Mucosa of gallbladder (tissue), 1 donor: ENCODE measurements around the gene LRFN2. TPM values are rescaled to one million over a fixed set of nuclear protein-coding genes. Genes with fewer than 3 reads are reported as not detected.

Source experiments
- DNase-seq: peaks from one replicate; pipeline ENCODE4 v3.0.0-alpha.2; 2020; ENCODE audit warnings: low spot score
- total RNA-seq: library from RNA; stranded (reverse); gene quantifications from one replicate; pipeline ENCODE4 v1.2.1, GENCODE V29; 2021
- donor health status: DM: no; HTN: no; CAD: no.

The LRFN2 gene
- total RNA-seq, 1 donor from 2014 or later: not detected

GRCh38 chr6:40477246-40478126, 109.7 kb downstream of the LRFN2 start:
- no peak for DNase-seq

DNA sequence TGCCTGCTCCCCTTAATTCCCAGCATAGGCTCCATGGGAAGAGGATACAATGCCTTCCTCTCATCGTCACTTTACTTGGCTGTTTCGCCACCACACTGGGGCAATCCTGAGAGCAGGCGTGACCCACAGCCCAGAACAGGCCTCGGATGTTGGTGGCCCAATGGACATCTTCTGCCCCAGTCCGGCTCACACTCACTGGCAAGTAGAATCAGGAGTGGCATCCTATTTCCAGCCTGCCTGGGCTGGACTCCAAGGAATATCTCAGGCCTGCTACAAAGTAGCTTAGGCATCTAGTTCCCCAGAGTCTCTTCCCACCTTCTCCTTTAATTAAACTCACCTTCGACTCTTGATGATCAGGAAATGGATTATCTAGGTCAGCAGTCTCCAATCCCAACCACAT, 110.5 kb downstream of the LRFN2 start:
- DNase-seq: no peak

DNA sequence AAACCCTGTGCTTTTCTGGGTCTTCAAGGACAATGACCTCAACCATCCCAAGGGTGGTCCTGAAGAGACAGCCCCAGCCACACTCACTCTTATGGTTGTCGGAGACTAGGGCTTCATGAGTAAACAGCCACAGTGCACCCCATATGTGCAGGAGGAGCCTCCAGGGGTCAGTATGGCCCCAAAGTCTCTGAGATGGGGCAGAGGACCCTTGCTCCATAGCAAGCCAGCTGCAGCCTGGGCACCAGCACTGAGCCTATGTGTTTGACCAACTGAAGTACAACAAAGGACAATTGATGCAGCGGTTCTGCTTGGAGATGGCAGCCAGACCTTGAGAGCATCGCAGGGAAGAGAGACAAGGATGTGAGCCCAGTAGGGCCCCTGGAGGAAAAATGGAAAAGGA, 112.2 kb downstream of the LRFN2 start:
- DNase-seq: no peak

DNA sequence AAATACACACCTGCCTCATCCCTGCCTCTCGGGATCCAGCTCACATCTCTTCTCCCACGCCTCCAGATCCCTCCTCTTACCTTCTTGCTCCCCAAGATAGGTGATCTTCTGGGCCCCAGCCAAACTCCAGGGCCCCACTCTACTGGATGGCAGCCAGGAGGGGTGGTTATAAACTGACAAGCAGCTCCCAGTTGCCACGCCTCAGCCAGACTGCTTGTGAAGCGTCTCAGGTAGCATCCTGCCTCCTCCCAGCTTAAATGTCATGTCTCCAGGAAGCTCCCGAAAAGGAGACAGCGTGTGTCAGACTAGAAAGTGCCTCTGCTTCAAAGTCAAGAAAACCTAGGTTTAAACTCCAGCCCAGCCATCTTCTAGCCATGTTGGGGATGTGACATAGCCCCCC, 114.1 kb downstream of the LRFN2 start:
- no peak for DNase-seq

DNA sequence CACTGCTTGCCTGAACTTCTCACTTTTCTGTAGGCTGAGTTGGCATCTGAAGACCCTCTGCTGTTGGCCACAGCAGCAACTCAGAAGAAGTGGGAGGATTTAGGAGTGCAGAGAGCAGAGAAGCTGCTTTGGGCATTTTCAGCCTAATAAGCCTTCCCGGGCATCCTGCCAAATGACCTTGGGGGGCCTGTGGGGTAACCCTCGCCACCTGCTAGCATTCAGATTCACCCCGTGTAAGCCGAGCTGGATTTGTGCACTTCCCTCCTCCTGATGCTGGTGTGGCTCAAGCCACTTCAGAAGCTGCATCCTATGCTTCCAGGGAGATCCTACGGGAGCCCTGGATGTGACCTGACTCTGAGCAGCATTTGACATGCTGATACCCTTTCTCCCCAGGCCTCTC, 114.8 kb downstream of the LRFN2 start:
- no peak for DNase-seq

- no peak for DNase-seq
These were observed 115.9 kb downstream of the LRFN2 start for GRCh38 chr6:40471243-40471642.

DNA sequence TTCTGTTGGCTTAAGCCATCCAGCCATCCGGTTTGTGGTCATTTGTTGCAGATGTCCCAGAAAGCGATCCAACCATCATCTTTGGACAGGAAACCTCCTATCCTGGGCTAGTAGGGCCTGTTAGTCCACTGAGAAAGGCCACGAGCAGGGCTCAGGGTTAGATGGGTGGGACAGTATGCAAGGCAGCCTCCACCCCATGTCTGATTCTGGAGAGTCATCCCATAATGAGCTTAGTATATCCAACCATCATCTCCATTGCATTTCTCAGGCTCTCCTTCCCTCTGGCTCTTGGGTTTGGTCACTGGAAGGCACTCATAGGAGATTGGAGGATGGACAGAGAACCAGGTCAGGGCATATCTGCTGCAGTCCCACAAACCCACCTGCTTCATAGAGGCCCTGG, 117.8 kb downstream of the LRFN2 start:
- DNase-seq: no peak

GRCh38 chr6:40466986-40467539, 120.1 kb downstream of the LRFN2 start:
- DNase-seq: no peak

GRCh38 chr6:40461643-40462042, 125.5 kb downstream of the LRFN2 start:
- no peak for DNase-seq

DNA sequence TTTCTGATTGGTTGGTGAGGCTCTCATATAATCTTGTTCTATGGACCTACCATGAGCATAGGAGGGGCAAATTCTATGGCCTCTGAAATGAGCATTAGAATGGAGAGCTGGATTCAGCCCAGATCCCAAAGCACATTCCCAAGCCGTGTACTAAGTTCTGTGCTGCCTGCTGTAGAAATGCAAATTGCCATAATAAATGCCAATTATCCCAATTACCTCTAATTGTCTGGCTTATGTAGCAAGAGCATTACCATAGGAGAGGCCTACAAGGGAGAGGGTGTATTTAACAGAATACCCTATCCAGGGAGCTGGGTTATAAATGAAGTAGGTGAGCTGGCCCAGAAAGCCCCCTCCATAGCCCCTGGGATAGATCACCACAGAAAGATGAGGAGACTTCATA, 126.8 kb downstream of the LRFN2 start:
- DNase-seq: no peak

- DNase-seq: no peak
These were observed 129.9 kb downstream of the LRFN2 start for GRCh38 chr6:40457261-40457660.

DNA sequence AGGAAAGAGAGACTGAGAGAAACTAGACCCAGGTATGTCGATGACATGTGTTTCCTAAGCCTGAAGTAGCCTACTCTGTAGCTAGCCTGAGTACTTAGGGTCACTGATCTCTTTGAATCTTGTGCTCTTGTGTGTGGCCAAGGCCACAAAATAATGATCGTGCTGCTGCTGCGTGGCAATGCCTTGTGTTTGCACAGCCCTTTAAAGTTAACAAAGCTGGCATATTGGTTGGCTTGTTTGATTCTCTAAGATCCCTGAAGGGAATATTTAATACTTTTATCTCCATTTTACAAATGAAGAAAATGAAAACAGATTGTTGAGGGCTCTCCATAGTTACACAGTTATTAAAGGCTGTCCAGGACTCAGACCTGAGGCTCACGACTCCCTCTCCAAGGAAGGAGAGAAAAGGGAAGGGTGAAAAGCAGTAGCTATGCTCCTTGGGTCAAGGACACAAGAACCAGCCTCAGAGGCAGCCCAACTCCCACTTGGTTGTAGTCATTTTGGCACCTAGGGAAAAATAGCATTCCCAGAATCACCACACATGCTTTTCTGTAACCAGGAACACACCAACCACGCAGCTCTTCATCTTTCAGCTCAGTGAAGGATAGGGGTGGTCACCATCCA, 130.7 kb downstream of the LRFN2 start:
- DNase-seq: no peak

DNA sequence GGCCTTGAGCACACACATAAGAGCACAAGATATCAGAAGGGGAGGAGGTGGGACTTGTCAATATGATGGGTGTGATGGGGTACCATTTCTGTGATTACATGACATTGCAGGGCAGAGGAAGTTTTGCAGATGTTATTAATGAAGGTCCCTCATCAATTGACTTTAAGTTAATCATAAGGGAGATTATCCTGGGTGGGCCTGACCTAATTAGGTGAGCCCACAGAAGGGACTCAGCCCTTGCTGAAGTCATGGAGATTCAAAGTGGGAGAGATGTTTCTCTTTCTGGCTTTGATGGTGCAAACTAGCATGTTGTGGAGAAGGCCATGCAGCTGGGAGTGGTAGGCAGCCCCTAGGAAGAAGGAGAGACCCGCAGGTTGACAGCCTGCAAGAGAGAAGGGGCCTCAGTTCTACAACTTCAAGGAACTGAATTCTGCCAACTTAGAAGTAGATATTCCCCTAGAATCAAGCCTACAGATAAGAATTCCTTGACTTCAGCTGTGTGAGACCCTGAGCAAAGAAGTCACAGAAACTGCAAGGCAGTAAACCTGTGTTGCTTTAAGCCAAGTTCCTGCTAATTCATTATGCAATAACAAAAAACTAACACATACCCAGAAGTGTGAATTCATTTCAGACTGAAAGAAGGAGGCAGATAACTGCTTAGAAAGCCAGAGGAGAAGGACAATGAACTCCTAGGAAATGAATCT, 131.3 kb downstream of the LRFN2 start:
- DNase-seq: no peak

DNA sequence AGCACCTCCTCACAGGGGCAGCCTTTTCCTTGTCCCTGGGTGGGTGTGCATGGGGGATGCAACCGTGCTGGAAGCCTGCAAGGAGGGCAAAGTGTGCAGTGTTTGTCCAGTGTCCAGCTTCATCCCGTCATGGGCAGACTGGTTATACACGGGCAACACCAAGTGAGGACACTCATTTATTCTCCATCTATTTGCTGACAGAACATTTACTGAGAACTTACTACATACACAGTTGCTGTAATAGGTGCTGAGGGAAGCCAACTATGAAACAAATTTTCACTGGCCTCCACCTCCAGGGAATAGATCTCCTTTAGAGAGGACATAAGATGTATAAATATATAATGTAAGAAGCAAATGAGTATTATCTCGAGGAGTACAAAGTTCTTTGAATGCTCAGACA, 136.7 kb downstream of the LRFN2 start:
- DNase-seq: no peak

DNA sequence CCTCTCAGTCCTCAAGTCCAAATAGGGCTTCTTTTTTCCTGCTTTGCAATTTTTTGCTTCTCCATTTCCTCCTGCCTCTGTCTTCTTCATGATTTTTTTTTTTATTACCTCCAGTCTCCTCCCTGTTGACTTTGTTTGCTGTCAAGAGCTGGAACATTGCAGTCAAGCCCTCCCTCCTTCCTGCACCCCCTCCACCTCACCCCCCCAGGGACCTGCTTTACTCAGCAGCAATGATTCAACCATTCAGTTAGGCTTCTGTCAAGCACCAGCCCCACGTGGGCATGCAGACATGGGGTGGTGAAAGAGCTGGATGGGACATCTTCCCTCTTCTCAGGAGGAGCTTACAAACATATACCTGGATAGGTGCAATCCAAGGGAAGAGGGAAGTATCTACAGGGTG, 142.4 kb downstream of the LRFN2 start:
- no peak for DNase-seq

DNA sequence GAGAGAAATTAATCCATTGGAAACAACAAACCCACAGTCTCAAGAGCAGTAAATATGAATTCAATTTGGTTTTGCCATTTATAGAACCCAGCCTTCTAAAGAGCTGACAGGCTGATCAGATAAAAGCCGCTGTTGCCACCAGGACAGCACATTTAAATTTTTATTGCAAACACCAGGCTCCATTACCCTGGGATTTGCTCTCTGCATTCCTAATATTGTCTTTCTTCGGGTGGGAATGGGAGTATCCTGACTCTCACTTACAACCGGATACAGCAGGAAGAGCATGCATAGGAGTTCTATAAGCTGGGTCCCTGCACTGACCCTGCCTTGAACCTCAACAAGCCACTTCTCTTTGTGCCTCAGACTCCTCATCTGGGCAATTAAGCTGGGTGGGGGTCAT, 142.9 kb downstream of the LRFN2 start:
- no peak for DNase-seq

DNA sequence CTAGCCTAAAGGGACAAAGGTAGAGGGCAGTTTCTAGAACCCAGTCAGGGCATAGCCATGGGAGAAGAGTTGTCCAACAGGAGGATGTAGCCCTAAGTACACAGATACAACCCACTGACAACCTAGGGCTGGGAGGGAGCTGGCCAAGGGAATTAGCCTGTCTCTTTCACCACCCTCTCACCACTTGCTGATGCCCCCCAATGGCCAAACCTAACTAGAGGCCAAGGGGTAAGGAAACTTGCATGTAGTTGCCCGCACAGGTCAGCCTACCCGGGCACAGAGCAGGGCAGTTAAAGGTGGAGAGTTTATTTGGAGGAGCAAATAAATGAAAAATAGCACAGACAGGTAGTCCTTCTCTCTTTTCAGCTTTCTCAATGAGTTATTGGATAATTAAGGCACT, 143.3 kb downstream of the LRFN2 start:
- no peak for DNase-seq

GRCh38 chr6:40442591-40442990, 144.6 kb downstream of the LRFN2 start:
- DNase-seq: no peak

GRCh38 chr6:40441150-40441549, 146.0 kb downstream of the LRFN2 start:
- DNase-seq: no peak

DNA sequence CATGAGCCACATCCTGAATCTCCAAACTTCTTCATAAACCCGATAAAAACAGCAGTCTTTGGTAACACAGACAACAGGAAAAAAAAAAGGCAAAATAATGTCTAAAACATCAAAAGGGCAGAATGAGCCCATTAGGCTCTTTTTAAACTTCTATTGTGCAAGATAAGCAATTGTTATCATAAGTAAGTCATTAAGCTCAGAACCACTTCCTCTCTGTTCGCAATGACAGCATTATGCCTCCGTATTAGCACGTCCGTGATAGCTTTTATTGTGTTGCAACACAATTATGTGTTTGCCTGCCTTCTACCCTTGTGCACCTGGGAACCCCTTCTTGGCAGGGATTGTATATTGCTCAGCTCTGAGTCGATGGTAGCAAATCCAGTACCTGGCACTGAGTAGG, 147.1 kb downstream of the LRFN2 start:
- DNase-seq: no peak

DNA sequence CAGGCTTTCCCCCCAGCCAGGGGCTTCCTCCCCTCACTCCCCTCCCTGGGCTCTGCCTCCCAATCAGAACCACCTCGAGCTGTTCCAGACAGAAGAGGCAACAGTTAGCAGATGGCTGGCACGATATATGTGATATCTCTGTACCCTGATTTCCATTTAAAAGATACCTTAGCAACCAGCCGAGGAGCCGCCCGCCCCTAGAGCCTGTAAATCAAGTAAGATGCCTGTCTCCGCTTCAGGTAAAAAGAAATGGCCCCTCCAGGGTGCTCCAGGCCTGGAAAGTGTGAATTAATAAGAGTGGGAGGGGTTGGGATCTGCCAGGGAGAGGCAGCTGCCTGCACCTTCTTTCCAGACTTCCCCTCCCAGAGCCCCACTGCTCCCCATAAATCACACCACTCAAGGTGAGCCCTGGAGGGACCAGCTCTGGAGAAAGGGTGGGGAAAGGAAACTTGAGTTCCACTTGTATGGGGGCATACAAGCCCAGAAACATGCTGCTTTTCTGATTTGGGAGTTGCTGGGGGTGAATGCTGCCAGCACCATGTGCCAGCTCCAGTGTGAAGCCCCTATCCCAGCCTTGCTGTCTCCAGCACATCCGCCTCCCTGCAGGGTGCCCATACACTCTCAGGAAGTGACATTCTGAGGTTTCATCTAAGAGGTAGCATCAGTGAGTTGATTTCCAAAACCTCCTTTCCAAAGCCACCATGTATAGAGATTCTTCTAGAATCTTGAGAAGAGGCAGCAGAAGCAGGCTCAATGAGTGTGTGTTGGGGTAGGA, 148.0 kb downstream of the LRFN2 start:
- DNase-seq: no peak
